ENCODE data around the gene PODN. TPM values are rescaled to one million over a fixed set of nuclear protein-coding genes. Genes with fewer than 3 reads are reported as not detected.

PODN gene
- total RNA-seq, 1 experiment from 2014 or later = 0.42 TPM

- DNase-seq = no peak
- Histone ChIP-seq H3K27me3 (no peaks in the 10 kb centered on the region), H3K4me3 (no peak overlapping the region), H3K4me1 (no peaks in the 10 kb centered on the region), H3K9me3 (replicated peaks) (no peaks in the 10 kb centered on the region), H3K36me3 (peaks cover 16% of the 10 kb centered on the region; the same call in 1 of the 2 replicates), H3K27ac (no peak overlapping the region)
Observed at GRCh38 chr1:53043271-53043670, 18.7 kb upstream of the PODN start.

GRCh38 chr1:53044926-53045325 is 17.1 kb upstream of the PODN start:
- DNase-seq = no peak
- H3K27ac ChIP-seq = no peak overlapping the region
- H3K4me3 ChIP-seq = no peak overlapping the region
- H3K4me1 ChIP-seq = no peaks in the 10 kb centered on the region
- H3K9me3 ChIP-seq (replicated peaks) = no peaks in the 10 kb centered on the region
- peaks cover 9% of the 10 kb centered on the region; the same call in 1 of the 2 replicates for H3K36me3 ChIP-seq
- no peaks in the 10 kb centered on the region for H3K27me3 ChIP-seq

GRCh38 chr1:53046930-53047329 is 15.1 kb upstream of the PODN start:
- H3K4me3 ChIP-seq = no peak overlapping the region
- no peaks in the 10 kb centered on the region for H3K9me3 ChIP-seq (replicated peaks)
- H3K27ac ChIP-seq = no peak overlapping the region
- H3K36me3 ChIP-seq = peaks cover 14% of the 10 kb centered on the region
- DNase-seq = no peak
- H3K4me1 ChIP-seq = no peaks in the 10 kb centered on the region
- no peaks in the 10 kb centered on the region for H3K27me3 ChIP-seq

GRCh38 chr1:53047737-53048736 is 14.0 kb upstream of the PODN start:
- DNase-seq = no peak
- no peak overlapping the region for H3K4me3 ChIP-seq

GRCh38 chr1:53048960-53049573 is 12.9 kb upstream of the PODN start:
- no peak for DNase-seq
- Histone ChIP-seq H3K27me3 (no peaks in the 10 kb centered on the region), H3K4me3 (no peak overlapping the region), H3K9me3 (replicated peaks) (no peaks in the 10 kb centered on the region), H3K36me3 (peaks cover 18% of the 10 kb centered on the region), H3K27ac (no peak overlapping the region), H3K4me1 (no peaks in the 10 kb centered on the region)

More at GRCh38 chr1:53047737-53048736, 14.0 kb upstream of the PODN start:
- no peaks in the 10 kb centered on the region for H3K9me3 ChIP-seq (replicated peaks)
- no peak overlapping the region for H3K27ac ChIP-seq
- no peaks in the 10 kb centered on the region for H3K27me3 ChIP-seq
- no peaks in the 10 kb centered on the region for H3K4me1 ChIP-seq
- peaks cover 14% of the 10 kb centered on the region for H3K36me3 ChIP-seq

- Histone ChIP-seq H3K4me3 (no peak overlapping the region), H3K27me3 (no peaks in the 10 kb centered on the region), H3K36me3 (peaks cover 17% of the 10 kb centered on the region), H3K9me3 (replicated peaks) (no peaks in the 10 kb centered on the region), H3K4me1 (no peaks in the 10 kb centered on the region), H3K27ac (no peak overlapping the region)
- DNase-seq = no peak
Observed at GRCh38 chr1:53049574-53049967, 12.4 kb upstream of the PODN start.

- Histone ChIP-seq H3K36me3 (peaks cover 16% of the 10 kb centered on the region), H3K27me3 (no peaks in the 10 kb centered on the region), H3K4me1 (no peaks in the 10 kb centered on the region), H3K9me3 (replicated peaks) (no peaks in the 10 kb centered on the region), H3K4me3 (no peak overlapping the region), H3K27ac (no peak overlapping the region)
- DNase-seq = no peak
Observed at GRCh38 chr1:53050310-53050709, 11.7 kb upstream of the PODN start.

- no peak overlapping the region for H3K27ac ChIP-seq
- no peaks in the 10 kb centered on the region for H3K9me3 ChIP-seq (replicated peaks)
- no peaks in the 10 kb centered on the region for H3K4me1 ChIP-seq
- no peaks in the 10 kb centered on the region for H3K27me3 ChIP-seq
- H3K36me3 ChIP-seq = peaks cover 16% of the 10 kb centered on the region
- no peak overlapping the region for H3K4me3 ChIP-seq
- DNase-seq = no peak
Observed at GRCh38 chr1:53051676-53052075, 10.3 kb upstream of the PODN start.

GRCh38 chr1:53057127-53057526 is 4.9 kb upstream of the PODN start:
- H3K4me3 ChIP-seq = no peak overlapping the region
- 0 out of 2 replicates have a peak, but pooled peaks cover 4% of the 10 kb centered on the region for H3K36me3 ChIP-seq
- H3K9me3 ChIP-seq (replicated peaks) = no peaks in the 10 kb centered on the region
- no peak overlapping the region for H3K27ac ChIP-seq
- no peaks in the 10 kb centered on the region for H3K27me3 ChIP-seq
- H3K4me1 ChIP-seq = no peaks in the 10 kb centered on the region
- DNase-seq = no peak

GRCh38 chr1:53060579-53060978 is 1.4 kb upstream of the PODN start:
- Histone ChIP-seq H3K27me3 (no peaks in the 10 kb centered on the region), H3K9me3 (replicated peaks) (no peaks in the 10 kb centered on the region), H3K27ac (no peak overlapping the region), H3K36me3 (no peaks in the 10 kb centered on the region), H3K4me1 (no peaks in the 10 kb centered on the region), H3K4me3 (no peak overlapping the region)
- DNase-seq = no peak

- Histone ChIP-seq H3K4me3 (peak overlapping the region; percentile 54), H3K9me3 (replicated peaks) (no peaks in the 10 kb centered on the region), H3K36me3 (no peaks in the 10 kb centered on the region), H3K4me1 (no peaks in the 10 kb centered on the region), H3K27me3 (no peaks in the 10 kb centered on the region), H3K27ac (no peak overlapping the region)
- peak in 1 of 2 experiments; percentile 29 for DNase-seq
Observed at GRCh38 chr1:53061123-53061858, 722 bp upstream of the PODN start.

- no peaks in the 10 kb centered on the region for H3K36me3 ChIP-seq
- no peaks in the 10 kb centered on the region for H3K27me3 ChIP-seq
- H3K27ac ChIP-seq = no peak overlapping the region
- H3K9me3 ChIP-seq (replicated peaks) = no peaks in the 10 kb centered on the region
- no peak overlapping the region for H3K4me3 ChIP-seq
- DNase-seq = no peak
- peaks cover 4% of the 10 kb centered on the region for H3K4me1 ChIP-seq
Observed at GRCh38 chr1:53062708-53063591, 937 bp downstream of the PODN start.

GRCh38 chr1:53063744-53064515 is 1.9 kb downstream of the PODN start:
- peaks cover 4% of the 10 kb centered on the region for H3K4me1 ChIP-seq
- H3K27ac ChIP-seq = no peak overlapping the region
- no peaks in the 10 kb centered on the region for H3K36me3 ChIP-seq
- no peaks in the 10 kb centered on the region for H3K27me3 ChIP-seq
- peak in 1 of 2 experiments; percentile 39 for DNase-seq
- H3K4me3 ChIP-seq = no peak overlapping the region
- H3K9me3 ChIP-seq (replicated peaks) = no peaks in the 10 kb centered on the region

All from SJCRH30 (cell line).